GM18508 (cell line): ENCODE data around the gene ADAP1.

Experiments
- ATAC-seq: cut with Tn5 transposase; IDR thresholded peaks from one replicate; pipeline ENCODE4 v1.9.1; 2021; ENCODE audit warnings: moderate number of reproducible peaks; ENCODE audit not compliant: insufficient read depth, unreplicated experiment

ADAP1 gene

GRCh38 chr7:853366-854117 is 100.9 kb downstream of the ADAP1 start:
- ATAC-seq: no peak

- no peak for ATAC-seq
Measured at GRCh38 chr7:851204-851603, 103.3 kb downstream of the ADAP1 start.

- no peak for ATAC-seq
Measured at GRCh38 chr7:849781-850180, 104.7 kb downstream of the ADAP1 start.

GRCh38 chr7:849145-849544 is 105.3 kb downstream of the ADAP1 start:
- no peak for ATAC-seq
